GM12865 (cell line): Measurements from ENCODE around the gene RCN2.
"Not testable (repeated sequence)": the region's sequence is repeated elsewhere in the genome, so short reads cannot be mapped to it uniquely, and the experiment has no call there.

Experiments
- DNase-seq: peaks from one replicate; pipeline ENCODE4 v3.0.0; 2010; ENCODE audit warnings: low read depth
- H3K4me3 ChIP-seq: 2 replicates; pipeline ENCODE4 v1.5.1; 2011; ENCODE audit warnings: mild to moderate bottlenecking, low read depth, low read length, control low read depth
- CTCF ChIP-seq: IDR thresholded peaks from 2 replicates; pipeline ENCODE4 v1.5.1; 2011; ENCODE audit warnings: low read length, control low read depth, low read depth, inconsistent platforms; ENCODE audit not compliant: insufficient read depth; ENCODE audit errors: missing control alignments

The RCN2 gene

GRCh38 chr15:76931397-76932134, at the start of gene RCN2:
Gene RCN2, plus strand, starts transcription at chr15:76931749. Its CDS starts 93 bp downstream, at chr15:76931842.
- no peak for TF ChIP-seq CTCF
- H3K4me3 ChIP-seq, result peak within 1 kb of the TSS; percentile 87
- peak; percentile 97 for DNase-seq

GRCh38 chr15:76885212-76885611, 46.3 kb upstream of the RCN2 start:
- no peak for TF ChIP-seq CTCF
- H3K4me3 ChIP-seq, result no peak overlapping the region
- no peak for DNase-seq

GRCh38 chr15:76887280-76888141, 44.0 kb upstream of the RCN2 start:
- not testable (repeated sequence) for DNase-seq, H3K4me3 ChIP-seq

DNA sequence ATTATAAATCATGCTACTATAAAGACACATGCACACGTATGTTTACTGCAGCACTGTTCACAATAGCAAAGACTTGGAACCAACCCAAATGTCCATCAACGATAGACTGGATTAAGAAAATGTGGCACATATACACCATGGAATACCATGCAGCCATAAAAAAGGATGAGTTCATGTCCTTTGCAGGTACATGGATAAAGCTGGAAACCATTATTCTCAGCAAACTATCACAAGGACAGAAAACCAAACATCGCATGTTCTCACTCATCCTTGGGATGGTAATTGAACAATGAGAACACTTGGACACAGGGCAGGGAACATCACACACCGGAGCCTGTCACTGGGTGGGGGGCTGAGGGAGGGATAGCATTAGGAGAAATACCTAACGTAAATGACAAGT, 38.7 kb upstream of the RCN2 start:
- H3K4me3 ChIP-seq, DNase-seq: not testable (repeated sequence)

- no peak overlapping the region for H3K4me3 ChIP-seq
- DNase-seq, result no peak
- no peak for TF ChIP-seq CTCF
These were observed 37.4 kb upstream of the RCN2 start for GRCh38 chr15:76894174-76894573.

GRCh38 chr15:76898102-76898501, 33.4 kb upstream of the RCN2 start:
- no peak for DNase-seq
- no peak overlapping the region for H3K4me3 ChIP-seq
- TF ChIP-seq CTCF, result no peak

DNA sequence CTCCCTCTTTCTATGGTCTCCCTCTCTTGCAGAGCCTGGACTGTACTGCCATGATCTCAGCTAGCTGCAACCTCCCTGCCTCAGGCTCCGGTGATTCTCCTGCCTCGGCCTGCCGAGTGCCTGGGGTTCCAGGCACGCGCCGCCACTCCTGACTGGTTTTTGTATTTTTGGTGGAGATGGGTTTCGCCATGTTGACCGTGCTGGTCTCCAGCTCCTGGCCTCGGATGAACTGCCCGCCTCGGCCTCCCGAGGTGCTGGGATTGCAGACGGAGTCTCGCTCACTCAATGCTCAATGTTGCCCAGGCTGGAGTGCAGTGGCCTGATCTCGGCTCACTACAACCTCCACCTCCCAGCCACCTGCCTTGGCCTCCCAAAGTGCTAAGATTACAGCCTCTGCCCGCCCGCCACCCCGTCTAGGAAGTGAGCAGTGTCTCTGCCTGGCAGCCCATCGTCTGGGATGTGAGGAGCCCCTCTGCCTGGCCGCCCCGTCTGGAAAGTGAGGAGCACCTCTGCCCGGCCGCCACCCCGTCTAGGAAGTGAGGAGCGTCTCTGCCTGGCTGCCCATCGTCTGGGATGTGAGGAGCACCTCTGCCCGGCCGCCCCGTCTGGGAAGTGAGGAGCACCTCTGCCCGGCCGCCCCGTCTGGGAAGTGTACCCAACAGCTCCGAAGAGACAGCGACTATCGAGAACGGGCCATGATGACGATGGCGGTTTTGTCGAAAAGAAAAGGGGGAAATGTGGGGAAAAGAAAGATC, 32.2 kb upstream of the RCN2 start:
- not testable (repeated sequence) for DNase-seq, H3K4me3 ChIP-seq

GRCh38 chr15:76899931-76900310, 31.6 kb upstream of the RCN2 start:
- not testable (repeated sequence) for DNase-seq, H3K4me3 ChIP-seq

DNA sequence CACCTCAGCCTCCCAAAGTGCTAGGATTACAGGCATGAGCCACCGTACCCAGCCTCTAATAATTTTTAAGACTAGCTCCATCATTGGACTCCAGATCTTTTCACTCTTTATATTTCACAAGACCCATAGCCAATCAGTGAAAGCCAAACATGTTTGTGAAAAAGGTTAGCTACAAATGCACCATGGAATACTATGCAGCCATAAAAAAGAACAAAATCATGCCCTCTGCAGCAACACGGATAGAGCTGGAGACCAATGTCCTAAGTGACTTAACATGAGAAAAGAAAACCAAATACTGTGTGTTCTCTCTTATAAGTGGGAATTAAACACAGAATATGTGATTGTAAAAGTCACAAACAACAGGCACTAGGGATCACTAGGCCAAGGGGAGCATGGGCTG, 29.6 kb upstream of the RCN2 start:
- H3K4me3 ChIP-seq, result no peak overlapping the region
- no peak for DNase-seq

More for the DNA sequence above, 29.6 kb upstream of the RCN2 start:
- no peak for TF ChIP-seq CTCF
